Caco-2 (cell line): ENCODE results near the gene TSC22D4. TPM values are rescaled to one million over a fixed set of nuclear protein-coding genes. Genes with fewer than 3 reads are reported as not detected.
A peak's percentile ranks its signal among the peaks of the same experiment; 100 is the strongest.

Experiments
- BruUV-seq: library from RNA; stranded (reverse); fragments of 400-500 nt; replicated peaks from 2 replicates; lab custom pipeline; 2021; lab: Mats Ljungman, UMichigan
- CTCF ChIA-PET: fragments of 300-600 bp; sonication (Branson Sonifier 250); formaldehyde crosslinking; loops from one replicate; lab custom pipeline; 2022; ENCODE audit warnings: antibody characterized with exemption; lab: Charles Lee
- POLR2A ChIA-PET: fragments of 300-600 bp; sonication (Branson Sonifier 250); formaldehyde crosslinking; loops from one replicate; lab custom pipeline; 2022; ENCODE audit warnings: antibody characterized with exemption; lab: Charles Lee
- DNase-seq, 2 experiments: peaks; one replicate each; pipeline versions ENCODE4 v3.0.0 to v3.0.0-alpha.2; 2020 to 2022
- H3K27me3 ChIP-seq: replicated peaks from 2 replicates; pipeline ENCODE4 v1.6.0; 2011; ENCODE audit warnings: low read length; ENCODE audit not compliant: control insufficient read depth, insufficient read depth
- H3K36me3 ChIP-seq: 2 replicates; pipeline ENCODE4 v1.5.1; 2011; ENCODE audit warnings: low read length; ENCODE audit not compliant: control insufficient read depth, insufficient read depth
- H3K4me1 ChIP-seq: fragments of 250-450 bp; sonication (Bioruptor Pico); 2 replicates; pipeline ENCODE4 v1.5.1; 2020; ENCODE audit warnings: mild to moderate bottlenecking
- H3K4me3 ChIP-seq: 2 replicates; pipeline ENCODE4 v1.5.1; 2011; ENCODE audit warnings: low read depth, mild to moderate bottlenecking, control low read depth, low read length
- H3K9me3 ChIP-seq: fragments of 250-450 bp; sonication (Bioruptor Pico); 2 replicates; pipeline ENCODE4 v1.5.1; 2020; ENCODE audit warnings: mild to moderate bottlenecking, moderate library complexity
- H3K27ac Mint-ChIP-seq: one replicate; pipeline ENCODE4 v1.8.0; 2022; ENCODE audit warnings: mixed read lengths; ENCODE audit not compliant: unreplicated experiment
- H3K27me3 Mint-ChIP-seq: one replicate; pipeline ENCODE4 v1.8.0; 2022; ENCODE audit warnings: mixed read lengths; ENCODE audit not compliant: insufficient read depth, unreplicated experiment
- H3K36me3 Mint-ChIP-seq: one replicate; pipeline ENCODE4 v1.8.0; 2022; ENCODE audit warnings: mild to moderate bottlenecking, mixed read lengths; ENCODE audit not compliant: insufficient read depth, unreplicated experiment
- H3K4me1 Mint-ChIP-seq: one replicate; pipeline ENCODE4 v1.8.0; 2022; ENCODE audit warnings: low read depth, mixed read lengths; ENCODE audit not compliant: unreplicated experiment
- H3K4me3 Mint-ChIP-seq: one replicate; pipeline ENCODE4 v1.8.0; 2022; ENCODE audit warnings: mild to moderate bottlenecking, moderate library complexity, mixed read lengths; ENCODE audit not compliant: unreplicated experiment
- H3K9me3 Mint-ChIP-seq: one replicate; pipeline ENCODE4 v1.8.0; 2022; ENCODE audit warnings: mixed read lengths; ENCODE audit not compliant: unreplicated experiment
- CTCF ChIP-seq, 2 experiments: fragments of 200-600 bp in 1 of 2; IDR thresholded peaks; 1 replicate in 1 of 2; 2 replicates in 1 of 2; pipeline versions ENCODE4 v1.5.1 to v1.8.0; 2011 to 2022; ENCODE audit warnings: antibody characterized with exemption in 1 of 2, control low read depth in 1 of 2, inconsistent platforms in 1 of 2, low read depth in 1 of 2, low read length in 1 of 2, mild to moderate bottlenecking in 1 of 2, moderate library complexity in 1 of 2; ENCODE audit not compliant: insufficient read depth in 1 of 2, severe bottlenecking in 1 of 2, unreplicated experiment in 1 of 2
- intact Hi-C: fragments of 100-400 bp; cut with micrococcal nuclease; formaldehyde crosslinking; loops from one replicate; pipeline ENCODE4 v1.10.0; 2022; ENCODE audit not compliant: unreplicated experiment
- total RNA-seq: library from RNA; stranded (reverse); gene quantifications from 2 replicates; pipeline ENCODE4 v1.2.3, GENCODE V29; 2022

Gene TSC22D4
- total RNA-seq, 1 experiment from 2014 or later: 27.2 TPM

GRCh38 chr7:100430493-100431285 lies 48.3 kb downstream of the TSC22D4 start:
- H3K4me1 ChIP-seq: 0 out of 2 replicates have a peak, but pooled peaks cover 10% of the 10 kb centered on the region
- Mint-ChIP-seq H3K27ac (no peak overlapping the region), H3K4me3 (peak overlapping the region; percentile 89), H3K9me3 (no peaks in the 10 kb centered on the region), H3K36me3 (peaks cover 69% of the 10 kb centered on the region), H3K4me1 (peaks cover 23% of the 10 kb centered on the region), H3K27me3 (peaks cover 4% of the 10 kb centered on the region)
- H3K9me3 ChIP-seq: no peaks in the 10 kb centered on the region
- peak overlapping the region; percentile 88 for H3K4me3 ChIP-seq
- POLR2A ChIA-PET: interaction anchor here (0.6 to 2.3 kb wide), 3 partner anchors 155 to 460 kb away, joined by 3 to 24 read pairs (median 3); partner anchors contain the start of genes FBXO24 and LRCH4
- no peak for DNase-seq
- no peaks in the 10 kb centered on the region for H3K27me3 ChIP-seq
- no TSS peak for BruUV-seq
- H3K36me3 ChIP-seq: no peaks in the 10 kb centered on the region; the same call in 1 of the 2 replicates
- CTCF ChIA-PET: interaction anchor here (1.1 to 1.8 kb wide), 2 partner anchors 20 to 421 kb away, joined by 3 to 6 read pairs; partner anchors contain the start of gene SLC12A9
- no peak for TF ChIP-seq CTCF (IDR thresholded peaks at IDR 0.05; ENCODE audit: insufficient read depth in 1 of 2, low read depth in 1 of 2, low read length in 1 of 2, severe bottlenecking in 1 of 2, unreplicated experiment in 1 of 2)
- intact Hi-C loops: no loop called here

GRCh38 chr7:100429637-100430492 lies 49.1 kb downstream of the TSC22D4 start, which contains the start of gene MEPCE:
TSS of gene MEPCE (plus strand) at chr7:100429831. CDS start at chr7:100430019, 188 bp downstream.
- peaks cover 61% of the 10 kb centered on the region for H3K36me3 Mint-ChIP-seq
- peak within 1 kb of the TSS; percentile 99 for H3K27ac Mint-ChIP-seq
- peaks cover 18% of the 10 kb centered on the region for H3K4me1 Mint-ChIP-seq
- peaks cover 4% of the 10 kb centered on the region for H3K27me3 Mint-ChIP-seq
- TSS peak; percentile 58 for BruUV-seq
- H3K4me3 Mint-ChIP-seq: peak within 1 kb of the TSS; percentile 89
- TF ChIP-seq CTCF (IDR thresholded peaks at IDR 0.05; ENCODE audit: insufficient read depth in 1 of 2, low read depth in 1 of 2, low read length in 1 of 2, severe bottlenecking in 1 of 2, unreplicated experiment in 1 of 2): no peak
- ChIA-PET CTCF (interaction anchor here (1.1 to 1.9 kb wide), 5 partner anchors 21 to 422 kb away, joined by 3 to 7 read pairs (median 6); partner anchors contain the start of genes AP4M1 and SLC12A9), POLR2A (interaction anchor here (0.6 to 2.3 kb wide), 9 partner anchors 15 to 460 kb away, joined by 3 to 24 read pairs (median 5); partner anchors contain the start of genes AGFG2, FBXO24, LRCH4 and MOSPD3)
- peak within 1 kb of the TSS; percentile 88 for H3K4me3 ChIP-seq
- no peaks in the 10 kb centered on the region for H3K9me3 ChIP-seq
- no peaks in the 10 kb centered on the region; the same call in 1 of the 2 replicates for H3K36me3 ChIP-seq
- H3K27me3 ChIP-seq: no peaks in the 10 kb centered on the region
- H3K9me3 Mint-ChIP-seq: no peaks in the 10 kb centered on the region
- peak; percentile 97 to 98 for DNase-seq
- intact Hi-C loops: loop anchor here (2.0 kb wide), 1 partner anchor 109 kb away; the partner anchor contains the start of gene AGFG2
- H3K4me1 ChIP-seq: 0 out of 2 replicates have a peak, but pooled peaks cover 10% of the 10 kb centered on the region
